CD4-positive, alpha-beta T cell treated with Interferon alpha-2 for 1 hour (primary cell): ENCODE data around the gene ZNF385C.
"Not testable (repeated sequence)": the region's sequence is repeated elsewhere in the genome, so short reads cannot be mapped to it uniquely, and the experiment has no call there.

ENCODE experiments used
- DNase-seq, 2 donors: peaks; one replicate each; pipeline ENCODE4 v3.0.0-alpha.2; 2020 to 2022

Gene ZNF385C, protein sequence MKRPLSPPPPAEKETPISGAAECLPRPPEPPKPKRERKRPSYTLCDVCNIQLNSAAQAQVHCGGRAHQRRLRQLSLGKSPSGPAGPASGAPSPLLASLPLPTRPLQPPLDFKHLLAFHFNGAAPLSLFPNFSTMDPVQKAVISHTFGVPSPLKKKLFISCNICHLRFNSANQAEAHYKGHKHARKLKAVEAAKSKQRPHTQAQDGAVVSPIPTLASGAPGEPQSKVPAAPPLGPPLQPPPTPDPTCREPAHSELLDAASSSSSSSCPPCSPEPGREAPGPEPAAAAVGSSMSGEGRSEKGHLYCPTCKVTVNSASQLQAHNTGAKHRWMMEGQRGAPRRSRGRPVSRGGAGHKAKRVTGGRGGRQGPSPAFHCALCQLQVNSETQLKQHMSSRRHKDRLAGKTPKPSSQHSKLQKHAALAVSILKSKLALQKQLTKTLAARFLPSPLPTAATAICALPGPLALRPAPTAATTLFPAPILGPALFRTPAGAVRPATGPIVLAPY

DNA sequence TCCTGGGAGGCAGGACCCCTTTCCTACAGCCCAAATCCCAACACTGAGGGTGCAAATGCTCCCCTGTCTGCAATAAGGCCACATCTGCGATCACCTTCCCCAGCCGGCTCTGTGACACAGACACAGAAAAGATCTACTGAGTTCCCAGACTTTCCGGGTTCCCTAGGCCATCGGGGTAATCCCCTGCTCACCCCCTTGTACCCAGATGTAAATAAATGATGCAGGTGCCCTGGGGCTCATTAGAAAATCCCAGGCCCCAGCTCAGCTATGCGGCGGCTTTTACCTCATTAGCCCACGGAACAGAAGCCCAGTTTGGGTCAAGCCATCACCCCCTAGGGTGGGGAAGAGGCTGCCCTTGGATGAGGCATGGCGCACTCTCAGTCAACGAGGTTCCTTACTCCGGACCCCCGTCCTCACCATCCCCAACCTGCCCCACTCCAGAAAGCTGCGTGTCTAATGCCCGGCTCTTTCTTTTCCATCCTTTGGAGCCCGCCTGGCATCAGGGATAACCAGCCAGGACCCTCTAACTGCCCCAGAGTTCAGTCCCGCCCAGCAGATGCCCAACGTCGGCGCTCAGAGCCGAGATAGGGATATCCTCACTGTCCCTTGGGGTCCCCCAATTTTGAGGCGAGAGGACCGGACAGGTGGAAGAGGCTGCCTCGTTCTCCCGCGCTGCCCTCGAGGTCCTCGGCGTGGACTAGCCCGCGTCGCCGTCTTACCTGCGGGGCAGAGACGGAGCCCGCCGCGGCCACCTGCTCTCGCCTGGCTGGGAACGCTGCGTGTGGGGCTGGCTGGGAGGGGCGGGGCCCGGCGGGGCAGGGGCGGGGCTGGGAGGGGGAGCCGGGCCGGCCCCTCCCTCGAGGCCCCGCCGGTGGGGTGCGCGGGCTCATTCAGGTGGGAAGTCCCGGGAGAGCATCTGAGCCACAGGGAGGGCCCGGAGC is at the start of gene ZNF385C:
TSS of gene ZNF385C (minus strand) at position 783 of the 941 bp plus-strand sequence. CDS start 35,417 bp downstream, outside the sequence.
- DNase-seq, result peak; percentile 24 to 61

DNA sequence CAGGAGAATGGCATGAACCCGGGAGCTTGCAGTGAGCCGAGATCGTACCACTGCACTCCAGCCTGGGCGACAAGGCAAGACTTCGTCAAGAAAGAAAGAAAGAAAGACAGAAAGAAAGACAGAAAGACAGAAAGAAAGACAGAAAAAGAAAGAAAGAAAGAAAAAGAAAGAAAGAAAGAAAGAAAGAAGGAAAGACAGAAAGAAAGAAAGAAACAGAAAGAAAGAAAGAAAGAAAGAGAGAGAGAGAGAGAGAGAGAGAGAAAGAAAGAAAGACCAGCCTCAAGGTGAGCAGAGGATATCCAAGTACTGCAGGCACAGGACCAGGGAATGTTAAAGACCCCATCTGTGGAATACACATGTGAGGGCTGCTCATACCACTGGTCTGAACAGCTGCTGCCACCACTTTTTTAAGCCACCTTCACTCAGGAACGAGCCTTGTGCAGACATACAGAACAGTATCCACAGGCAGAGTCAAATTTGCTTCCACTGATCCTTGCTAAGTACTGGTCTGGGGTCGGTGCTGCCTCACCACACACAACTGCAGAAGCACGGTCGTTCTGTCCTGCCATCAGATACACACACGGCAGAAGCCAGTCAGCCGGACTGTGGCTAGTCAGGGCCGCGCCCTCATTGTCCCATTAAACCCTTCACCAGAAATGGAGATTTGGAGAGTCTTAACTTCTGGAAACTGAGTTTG is 48.8 kb upstream of the ZNF385C start:
- DNase-seq, result no peak

DNA sequence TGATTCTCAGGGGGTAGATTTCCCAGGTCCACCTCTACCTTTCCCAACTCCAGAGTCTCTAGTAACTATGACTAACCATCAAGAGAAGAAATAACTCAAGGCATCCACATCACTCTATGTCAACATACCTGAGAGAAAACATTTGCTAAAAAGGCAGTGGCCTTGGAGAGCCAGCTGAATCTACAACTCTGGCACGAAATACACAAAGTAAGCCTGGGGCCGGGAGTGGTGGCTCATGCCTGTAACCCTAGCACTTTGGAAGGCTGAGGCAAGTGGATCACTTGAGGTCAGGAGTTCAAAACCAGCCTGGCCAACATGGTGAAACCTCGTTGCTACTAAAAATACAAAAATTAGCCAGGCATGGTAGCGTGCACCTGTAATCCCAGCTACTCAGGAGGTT is 44.9 kb upstream of the ZNF385C start:
- DNase-seq, result not testable (repeated sequence)

DNA sequence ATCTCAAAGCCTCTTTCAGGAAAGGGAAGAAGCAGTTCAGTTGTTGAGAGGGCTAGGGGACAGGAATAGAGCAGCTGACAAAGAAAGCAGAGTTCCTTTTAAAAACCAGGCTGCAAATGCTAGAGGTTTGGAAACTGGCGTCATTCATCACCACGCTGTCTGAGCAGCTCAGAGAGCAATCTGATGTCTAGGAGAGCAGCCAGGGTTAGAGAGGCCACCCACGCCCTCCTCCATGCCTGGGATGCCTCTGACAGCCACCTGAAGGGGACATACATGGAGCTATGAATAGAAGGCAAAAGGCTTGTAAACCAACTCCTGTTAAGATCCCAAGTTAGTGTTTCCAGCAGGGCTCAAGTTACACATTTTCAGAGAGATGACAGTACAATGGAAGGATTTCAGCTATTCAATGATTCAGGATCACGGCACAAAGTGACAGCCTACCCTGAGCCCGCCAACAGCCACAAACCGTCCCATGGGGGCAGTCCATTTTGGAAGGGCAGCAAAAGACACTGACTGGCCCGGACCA is 44.2 kb upstream of the ZNF385C start:
- DNase-seq, result no peak

DNA sequence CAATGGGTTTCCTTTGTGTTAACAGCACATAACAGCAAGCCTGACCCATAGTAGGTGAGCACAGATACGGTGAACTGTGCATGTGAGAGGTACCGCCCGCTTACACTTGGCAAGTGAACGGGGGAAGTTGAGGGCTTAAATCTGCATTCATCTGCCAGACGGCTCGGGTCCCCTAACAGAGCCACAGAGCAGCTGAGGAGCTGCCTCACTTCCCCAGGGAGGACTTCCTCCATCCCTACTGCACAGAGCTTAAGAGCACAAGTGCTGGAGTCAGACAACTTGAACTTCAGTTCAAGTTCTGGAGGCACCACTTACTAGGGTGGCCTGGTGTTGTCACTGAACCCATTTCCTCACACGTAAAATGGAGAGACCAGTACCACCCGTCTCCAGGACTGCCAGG is 43.1 kb upstream of the ZNF385C start:
- no peak for DNase-seq

DNA sequence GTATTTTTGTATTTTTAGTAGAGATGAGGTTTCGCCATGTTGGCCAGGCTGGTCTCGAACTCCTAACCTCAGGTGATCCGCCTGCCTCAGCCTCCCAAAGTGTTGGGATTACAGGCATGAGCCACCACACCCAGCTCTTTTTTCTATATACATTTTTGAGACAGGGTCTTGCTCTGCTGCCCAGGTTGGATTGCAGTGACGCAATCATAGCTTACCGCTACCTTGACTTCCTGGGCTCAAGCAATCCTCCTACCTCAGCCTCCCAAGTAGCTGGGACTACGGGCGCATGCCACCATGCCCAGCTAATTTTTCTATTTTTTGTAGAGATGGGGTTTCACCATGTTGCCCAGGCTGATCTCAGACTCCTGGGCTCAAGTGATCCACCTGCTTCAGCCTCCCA is 42.4 kb upstream of the ZNF385C start:
- not testable (repeated sequence) for DNase-seq

DNA sequence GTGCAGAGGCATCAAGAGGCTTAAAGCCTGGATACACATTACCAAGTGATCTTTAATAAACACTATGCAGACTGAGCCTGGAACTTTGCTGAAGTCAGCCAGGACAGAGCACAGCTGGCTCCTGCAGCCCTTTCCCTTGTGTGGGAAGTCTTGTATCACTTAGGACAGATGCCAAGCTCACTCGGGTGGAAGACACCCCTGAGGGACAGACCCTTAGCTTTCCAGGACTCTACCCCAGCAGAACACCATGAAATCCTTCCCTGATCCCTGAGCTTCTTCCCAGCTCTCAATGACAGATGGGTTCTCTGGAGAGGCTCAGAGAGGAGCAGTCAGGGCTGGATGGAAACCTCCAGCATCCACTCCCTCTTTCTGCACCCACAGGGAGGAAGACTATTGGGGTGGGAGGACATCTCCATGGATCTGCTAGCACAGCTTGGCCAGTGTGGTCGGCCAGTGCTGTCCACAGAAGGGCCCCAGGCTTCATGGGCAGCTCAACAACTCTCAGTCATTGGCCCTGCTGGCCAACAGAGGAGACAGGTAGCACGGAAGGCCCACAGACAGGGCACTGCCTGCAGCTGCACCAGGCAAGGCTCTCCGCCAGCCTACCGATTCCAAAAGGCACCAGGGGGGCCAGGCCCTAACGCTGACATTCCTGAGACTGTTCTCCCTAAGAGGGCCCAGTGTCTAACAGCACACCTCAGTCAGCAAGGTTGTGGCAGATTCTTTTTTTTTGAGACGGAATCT is 40.6 kb upstream of the ZNF385C start:
- no peak for DNase-seq

DNA sequence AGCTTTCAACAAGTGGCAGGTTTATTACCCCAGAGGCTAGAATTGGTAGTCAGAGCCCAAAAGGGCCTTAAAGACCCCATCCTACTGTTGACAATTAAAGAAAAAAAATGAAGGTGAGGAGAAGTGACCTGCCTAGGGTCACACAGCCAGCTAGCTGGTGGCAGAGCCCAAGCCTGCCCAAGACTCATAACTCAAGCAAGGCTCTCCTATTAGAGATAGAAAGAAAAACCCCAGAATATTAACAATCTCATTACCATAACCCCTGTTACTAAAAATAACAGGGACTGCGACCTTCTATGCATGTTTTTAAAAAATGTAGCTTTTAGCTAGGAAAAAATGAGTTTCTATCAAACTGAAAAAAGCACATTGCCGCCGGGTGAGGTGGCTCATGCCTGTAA is 38.4 kb upstream of the ZNF385C start:
- DNase-seq, result no peak

DNA sequence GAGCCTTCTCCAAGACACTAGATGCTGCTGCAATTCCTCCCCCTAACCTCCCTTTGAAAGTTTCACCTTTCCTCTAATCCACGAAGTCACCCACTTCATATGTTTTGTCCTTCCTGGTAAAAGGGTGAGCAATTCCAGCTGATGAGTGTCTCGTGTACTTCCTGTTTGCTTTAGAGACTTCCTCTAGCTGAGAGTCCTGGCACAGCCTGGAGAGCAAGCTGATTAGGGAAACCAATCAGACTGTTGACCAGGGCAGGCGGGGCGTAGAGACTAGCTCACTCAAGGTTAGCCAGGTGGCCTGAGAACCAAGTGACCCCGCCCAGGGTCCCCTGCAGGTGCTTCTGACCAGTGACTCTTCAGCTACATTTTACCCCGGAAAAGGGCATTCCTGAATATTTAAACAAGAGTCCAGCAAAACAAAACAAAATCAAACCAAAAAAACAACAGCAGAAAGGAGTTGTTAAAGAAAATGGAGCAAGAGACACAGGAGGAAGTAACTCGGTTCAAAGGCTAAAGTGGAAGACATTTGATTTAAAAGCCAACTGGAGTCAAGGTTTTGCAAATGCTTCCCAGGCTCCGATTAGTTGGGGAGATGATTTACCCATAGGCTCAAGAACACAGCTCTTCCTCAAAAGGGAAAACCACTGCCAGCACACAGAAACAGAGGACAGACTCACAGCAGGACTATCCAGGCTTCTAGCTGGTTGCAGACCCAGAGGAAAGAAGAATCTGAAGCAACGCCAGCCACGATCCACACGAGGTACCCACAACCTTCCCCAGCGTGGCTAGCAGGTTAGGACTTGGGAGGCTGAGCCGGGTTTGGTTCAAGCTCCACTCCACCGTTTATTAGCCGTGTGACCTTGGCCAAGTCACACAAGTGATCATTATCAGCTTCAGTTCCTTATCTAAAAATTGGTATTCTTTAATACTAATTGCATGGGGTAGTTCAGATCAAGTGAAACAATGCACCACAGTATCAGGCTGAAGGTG is 37.7 kb upstream of the ZNF385C start:
- peak in 1 of 2 donors; percentile 25 for DNase-seq

DNA sequence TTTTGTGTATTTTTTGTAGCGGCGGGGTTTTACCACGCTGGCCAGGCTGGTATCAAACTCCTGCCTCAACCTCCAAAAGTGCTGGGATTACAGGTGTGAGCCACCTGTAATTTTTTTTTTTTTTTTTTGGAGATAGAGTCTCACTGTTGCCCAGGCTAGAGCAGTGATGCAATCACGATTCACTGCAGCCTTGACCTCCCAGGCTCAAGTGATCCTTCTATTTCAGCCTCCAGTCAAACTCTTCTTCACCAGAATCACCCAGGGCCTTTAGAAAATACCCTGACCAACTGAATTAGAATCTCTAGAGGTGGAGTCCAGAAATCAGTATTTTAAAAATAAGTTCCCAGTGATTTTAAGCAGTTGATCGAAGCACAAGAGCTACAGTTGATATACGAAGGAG is 36.9 kb upstream of the ZNF385C start:
- DNase-seq, result no peak

DNA sequence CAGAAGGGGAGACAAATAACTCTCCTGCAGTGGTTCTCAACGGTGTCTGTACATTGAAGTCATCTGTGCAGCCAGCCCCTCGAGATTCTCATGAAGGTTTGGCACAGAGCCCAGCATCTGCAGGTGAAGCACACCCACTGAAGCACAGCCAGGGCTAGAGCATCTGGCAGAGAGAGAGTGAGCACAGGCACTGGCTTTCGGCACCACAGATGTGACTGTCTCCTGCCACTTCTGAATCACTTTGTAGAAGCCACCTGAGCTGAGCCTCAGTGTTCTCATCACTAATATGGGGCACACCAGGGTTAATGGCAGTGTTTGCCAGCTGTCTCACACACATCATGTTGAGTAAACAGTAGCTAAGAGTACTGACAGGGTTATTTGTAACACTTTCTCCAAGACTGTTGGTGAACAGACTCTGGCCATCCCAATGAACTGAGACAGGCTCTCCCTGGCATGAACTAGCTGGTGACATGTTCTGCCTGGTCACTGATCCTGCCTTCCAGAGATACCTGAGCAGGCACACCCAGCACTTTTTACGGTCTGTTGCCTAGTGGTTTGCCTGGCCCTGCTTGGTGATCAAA is 35.3 kb upstream of the ZNF385C start:
- peak; percentile 21 to 66 for DNase-seq

DNA sequence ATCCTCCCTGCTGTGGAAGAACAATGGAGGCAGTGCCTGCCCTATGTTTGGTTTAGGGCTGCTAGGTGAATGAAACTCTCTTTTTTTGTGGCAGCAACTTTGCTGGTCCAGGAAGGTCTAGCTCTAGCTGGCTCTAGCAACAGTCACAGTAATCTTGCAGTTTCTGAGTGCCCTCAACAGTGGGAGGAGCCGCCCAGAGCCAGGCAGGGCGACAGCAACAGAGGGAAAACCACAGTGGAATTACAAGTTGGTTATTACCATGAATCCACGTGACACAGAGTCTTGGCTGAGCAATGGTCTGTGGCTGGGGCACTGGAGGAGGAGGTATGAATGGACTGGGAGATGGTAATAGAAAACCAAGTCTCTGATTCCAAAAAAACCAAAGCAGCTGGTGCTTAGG is 34.7 kb upstream of the ZNF385C start:
- DNase-seq, result peak; percentile 23 to 25

DNA sequence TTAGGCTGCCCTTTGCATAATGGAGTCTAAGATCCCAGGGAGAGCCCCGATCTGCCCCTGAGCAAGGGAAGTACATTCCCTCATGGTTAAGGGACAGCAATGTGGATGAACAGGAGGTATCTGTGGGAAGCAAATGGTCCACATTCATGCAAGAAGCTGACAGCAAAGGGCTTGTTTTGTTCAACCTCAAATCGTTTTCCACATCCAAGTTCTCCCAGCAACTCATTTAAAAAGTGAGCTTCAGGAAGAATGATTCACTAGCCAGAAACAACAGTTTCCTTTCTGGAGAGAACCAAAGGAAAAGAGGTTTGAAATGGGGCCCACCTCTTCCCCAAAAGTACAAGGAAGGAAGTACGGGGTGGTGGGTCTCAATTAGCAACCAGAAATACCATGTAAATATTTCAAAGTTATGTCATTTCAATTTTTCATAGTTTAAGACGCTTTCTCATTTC is 33.7 kb upstream of the ZNF385C start:
- no peak for DNase-seq

DNA sequence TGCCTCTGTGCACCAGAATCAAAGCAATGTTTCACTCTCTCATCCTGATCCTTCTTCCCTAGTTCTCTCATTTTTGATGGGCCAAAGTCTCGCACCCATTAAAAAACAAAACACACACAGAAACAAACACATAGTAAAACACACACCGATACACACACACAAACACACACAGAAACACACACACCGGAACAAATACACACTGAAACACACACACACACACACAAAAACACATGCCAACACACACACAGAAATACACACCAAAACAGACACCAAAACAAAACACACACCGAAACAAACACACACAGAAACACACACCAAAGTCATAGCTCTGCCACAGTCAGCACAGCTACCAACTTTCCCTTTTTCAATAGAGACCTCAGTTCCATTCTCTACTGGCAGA is 33.0 kb upstream of the ZNF385C start:
- DNase-seq, result no peak

DNA sequence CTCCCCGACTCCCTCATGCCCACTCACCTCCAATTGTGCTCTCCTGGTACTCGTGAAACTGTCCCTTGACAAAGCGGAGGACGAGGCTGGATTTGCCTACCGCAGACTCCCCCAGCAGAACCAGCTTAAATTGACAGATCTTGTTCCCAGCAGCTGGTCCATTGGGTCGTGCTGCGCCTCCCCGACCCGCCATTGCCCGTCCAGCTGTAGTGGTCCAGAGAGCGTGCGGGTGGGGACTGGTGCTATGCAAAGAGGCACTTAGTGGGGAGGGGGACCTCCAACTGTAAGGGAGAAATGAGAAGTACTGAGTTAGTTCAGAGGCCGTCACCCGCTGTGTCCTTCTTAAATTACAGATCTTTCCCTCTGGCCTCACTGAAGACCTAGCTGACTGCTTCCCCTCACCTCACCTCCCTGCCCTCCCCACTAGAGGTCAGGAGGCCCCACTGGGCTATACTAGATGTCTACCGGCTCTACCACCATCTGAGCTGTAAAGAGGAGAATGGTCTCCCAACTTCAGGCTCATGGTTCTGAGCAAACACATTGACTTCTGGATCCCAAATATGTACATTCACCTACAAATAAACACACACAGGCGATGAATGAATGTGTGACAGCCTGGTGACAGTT is 32.1 kb upstream of the ZNF385C start:
- no peak for DNase-seq

DNA sequence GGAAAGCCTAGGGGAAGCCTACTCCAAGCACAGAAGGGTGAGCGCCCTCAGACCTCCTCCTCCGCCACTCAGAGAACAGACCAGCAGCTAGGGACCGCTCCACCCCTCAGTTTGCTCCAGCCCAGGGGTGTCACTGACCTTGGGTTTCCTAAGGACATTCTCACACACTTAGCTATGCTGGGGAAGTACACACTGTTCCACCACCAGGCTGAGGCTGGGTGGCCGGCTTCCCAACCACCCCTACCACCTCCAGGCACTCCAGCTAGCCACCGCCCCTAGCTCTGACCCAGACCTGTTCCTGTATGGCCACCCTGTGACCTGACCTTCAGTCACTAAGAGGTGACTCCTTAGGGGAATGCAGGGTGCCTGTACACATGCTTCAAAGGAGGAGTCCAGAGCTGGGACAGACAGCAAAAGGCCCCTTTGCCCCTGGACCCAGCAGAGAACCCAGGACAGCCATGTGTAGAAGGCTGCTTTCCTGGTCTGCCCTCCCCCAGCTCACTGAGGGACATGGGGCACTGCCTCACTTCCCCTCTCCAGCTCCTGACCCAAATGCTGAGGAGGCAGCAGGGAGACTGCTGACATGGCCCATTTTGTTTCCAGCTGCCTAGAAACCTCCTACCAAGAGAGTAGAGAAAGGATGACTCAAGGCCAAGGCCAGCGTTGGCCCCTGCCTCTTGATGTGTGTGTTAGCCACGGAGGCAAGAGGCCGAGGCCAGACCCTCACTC is 31.0 kb upstream of the ZNF385C start:
- no peak for DNase-seq

DNA sequence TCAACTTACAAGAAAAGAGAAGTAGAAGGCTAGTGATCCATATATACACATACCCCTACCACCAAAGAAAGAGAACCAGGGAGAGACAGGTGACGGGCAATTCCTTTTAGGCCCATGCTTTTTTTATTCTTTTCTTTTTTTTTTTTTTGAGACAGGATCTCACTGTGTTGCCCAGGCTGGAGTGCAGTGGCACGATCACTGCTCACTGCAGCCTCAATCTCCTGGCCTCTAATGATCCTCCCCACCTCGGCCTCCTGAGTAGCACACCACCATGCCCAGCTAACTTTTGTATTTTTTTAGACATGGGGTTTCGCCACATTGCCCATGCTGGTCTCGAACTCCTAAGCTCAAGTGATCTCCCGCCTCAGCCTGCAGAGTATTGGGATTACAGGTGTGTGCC is 29.1 kb upstream of the ZNF385C start:
- no peak for DNase-seq

DNA sequence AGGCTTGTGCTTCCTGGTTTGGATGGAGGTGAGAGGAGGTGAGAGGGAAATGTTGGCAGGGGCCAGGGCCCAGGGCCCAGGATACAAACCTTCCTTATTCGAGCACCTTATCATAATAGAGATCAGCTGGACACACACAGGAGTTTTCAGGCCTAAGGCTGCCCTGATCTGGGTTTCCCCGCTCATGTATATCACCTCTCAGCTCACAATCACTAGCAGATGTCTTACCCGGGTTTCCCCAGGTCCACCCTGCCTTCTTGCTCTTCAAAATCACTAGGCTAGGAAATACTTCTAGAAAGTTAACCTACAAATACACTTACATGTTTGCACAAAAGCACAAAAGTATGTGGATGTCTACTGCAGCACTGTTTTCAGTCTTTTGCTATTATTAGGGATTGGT is 28.6 kb upstream of the ZNF385C start:
- no peak for DNase-seq

DNA sequence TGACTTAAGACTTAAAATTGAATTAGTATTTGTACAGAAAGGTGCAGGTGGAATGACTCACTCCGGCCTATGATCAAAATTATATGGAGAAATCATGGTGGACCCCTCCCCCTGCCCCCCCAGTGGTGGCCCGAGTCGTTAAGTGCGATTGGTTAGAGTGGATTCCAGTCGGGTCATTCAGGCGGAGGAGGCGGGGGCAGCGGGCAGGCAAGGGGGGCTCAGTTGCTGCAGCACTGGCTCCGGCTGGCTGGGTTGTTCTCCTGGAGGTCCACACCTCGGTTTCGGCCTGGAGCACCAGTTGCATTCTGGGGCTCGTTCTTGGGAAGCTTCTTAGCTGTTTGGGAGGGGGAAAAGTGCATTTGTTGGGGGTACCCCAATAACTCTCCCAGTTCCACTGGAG is 27.3 kb upstream of the ZNF385C start:
- no peak for DNase-seq
